Ovary (tissue), 9 donors: ENCODE data around the gene KIF26A. TPM values are rescaled to one million over a fixed set of nuclear protein-coding genes. Genes with fewer than 3 reads are reported as not detected.

Experiments used
- DNase-seq, 5 donors: peaks; one replicate each; pipeline ENCODE4 v3.0.0-alpha.2; 2019 to 2020
- H3K27ac ChIP-seq, 2 donors: fragments of 200-600 bp; one replicate each; pipeline versions ENCODE4 v1.5.1 to v1.8.0; 2019 to 2022
- H3K27me3 ChIP-seq: fragments of 200-600 bp; one replicate; pipeline ENCODE4 v1.8.0; 2022
- H3K36me3 ChIP-seq: fragments of 200-600 bp; sonication (generic); one replicate; pipeline ENCODE4 v1.5.1; 2019
- H3K4me1 ChIP-seq: one replicate; pipeline ENCODE4 v1.8.1; 2013; ENCODE audit warnings: mild to moderate bottlenecking, moderate library complexity; ENCODE audit not compliant: insufficient read depth
- H3K4me3 ChIP-seq: fragments of 200-600 bp; sonication (generic); one replicate; pipeline ENCODE4 v1.5.1; 2017
- H3K9me3 ChIP-seq, 2 donors: fragments of 200-600 bp in 1 of 2; sonication (generic) in 1 of 2; one replicate each; pipeline versions ENCODE4 v1.5.1 to v1.8.1; 2013 to 2019; ENCODE audit warnings: mild to moderate bottlenecking in 1 of 2, moderate library complexity in 1 of 2
- EP300 ChIP-seq: sonication (generic); formaldehyde crosslinking; IDR thresholded peaks from one replicate; pipeline ENCODE4 v1.6.1; 2017; ENCODE audit warnings: antibody characterized with exemption
- POLR2A ChIP-seq: fragments of 450-650 bp; IDR thresholded peaks from one replicate; pipeline ENCODE4 v1.6.1; 2017; ENCODE audit warnings: antibody characterized with exemption, mild to moderate bottlenecking, moderate library complexity
- WGBS, 3 donors: extraction: QIAGEN DNeasy Blood & Tissue Kit in 1 of 3; methylation state at CpG; one replicate each; pipeline versions ENCODE4 v1.1.5 to v1.1.7; 2013 to 2017; 5-methylcytosine and 5-hydroxymethylcytosine counted together
- intact Hi-C, 4 donors: fragments of 100-400 bp; cut with DNase I; formaldehyde crosslinking; loops; one replicate each; pipeline versions ENCODE4 v1.11.0 to v1.15.1; 2022 to 2023
- microRNA counts: library from miRNA; unstranded; fragments of <30 nt; microRNA quantifications from one replicate; lab custom pipeline; 2016
- microRNA-seq, 3 donors: library from miRNA; unstranded; fragments of <30 nt; microRNA quantifications; one replicate each; pipeline versions ENCODE4 to v1.2.0, GENCODE V29; 2019 to 2020
- polyA plus RNA-seq, 2 donors: library from polyadenylated mRNA; stranded (reverse); fragments of 200-250 nt in 1 of 2; fragments of 350-450 nt in 1 of 2; fragmentation: Illumina TruSeq in 1 of 2; extraction: RNeasy Lipid Tissue Mini Kit (QIAGEN cat#74804) in 1 of 2; gene quantifications; one replicate each; pipeline ENCODE4 v1.2.3, GENCODE V29; 2013 to 2014
- small RNA-seq: library from RNA; depleted of rRNA; stranded (forward); fragments of <200 nt; gene quantifications from one replicate; pipeline ENCODE3, GENCODE V24; 2016
- total RNA-seq, 7 donors: library from RNA; depleted of rRNA in 2 of 7; stranded (reverse); fragments of >200 nt in 2 of 7; fragmentation: NEBNext Ultra II Directional in 3 of 7; extraction: Animal tissue kit (Norgen Biotek cat#: 25700) in 3 of 7; gene quantifications; one replicate each; pipeline versions ENCODE4 v1.1.0 to v1.2.4, GENCODE V29; 2016 to 2023
- TF ChIP-seq, protein P1 (sequence below), 3 donors: fragments of 450-650 bp in 2 of 3; fragments of 200-600 bp in 1 of 3; IDR thresholded peaks; one replicate each; pipeline versions ENCODE4 v1.5.1 to v1.8.0; 2016 to 2022; ENCODE audit warnings: antibody characterized with exemption in 3 of 3, mild to moderate bottlenecking in 1 of 3
- donor health status: DM: no; HTN: no; CAD: no; lungs with moderate emphysema.
- donor health status: DM: no; HTN: no; CAD: no.
- donor health status: Bipolar disorder and iron deficiency.
- donor health status: DM: yes; HTN: yes; CAD: no.
- donor health status: DM: no; HTN: no; CAD: no.
- donor health status: DM: yes; HTN: yes; CAD: no.

The KIF26A gene
- total and polyA plus RNA-seq, 9 donors = 0.32 to 16.8 (median 5.8) TPM

DNA sequence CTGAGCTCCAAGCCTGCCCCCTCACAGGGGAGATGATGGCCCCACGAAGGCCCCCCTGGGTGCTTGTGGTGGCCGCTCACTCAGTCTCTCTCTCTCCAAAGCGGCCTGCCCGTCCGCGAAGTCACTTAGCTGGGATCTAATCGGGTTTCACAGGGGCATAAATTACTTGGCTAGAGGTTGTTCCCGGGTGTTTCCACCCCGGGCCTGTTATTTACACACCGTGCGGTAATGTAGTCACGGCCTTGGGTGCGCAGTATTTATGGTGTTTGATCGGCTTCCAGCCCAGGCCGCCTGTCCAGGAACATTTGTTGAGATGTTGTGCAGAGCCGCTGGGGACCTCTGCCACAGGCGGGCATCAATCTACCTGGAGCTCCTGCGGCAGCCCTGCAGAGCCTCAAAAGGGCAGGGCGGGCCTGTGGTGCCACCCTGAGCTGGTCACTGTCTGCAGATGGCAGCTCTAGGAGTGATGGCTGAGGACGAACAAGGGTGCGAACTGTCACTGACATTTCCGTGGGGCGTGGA lies 91.2 kb downstream of the KIF26A start:
- no peak overlapping the region for H3K4me3 ChIP-seq
- no peaks in the 10 kb centered on the region for H3K27me3 ChIP-seq
- 72 to 77% (median 75%) methylated on average over 21 to 23 of the region's 23 CpGs for WGBS, 3 donors
- no peak for TF ChIP-seq EP300
- TF ChIP-seq, protein P1, sequence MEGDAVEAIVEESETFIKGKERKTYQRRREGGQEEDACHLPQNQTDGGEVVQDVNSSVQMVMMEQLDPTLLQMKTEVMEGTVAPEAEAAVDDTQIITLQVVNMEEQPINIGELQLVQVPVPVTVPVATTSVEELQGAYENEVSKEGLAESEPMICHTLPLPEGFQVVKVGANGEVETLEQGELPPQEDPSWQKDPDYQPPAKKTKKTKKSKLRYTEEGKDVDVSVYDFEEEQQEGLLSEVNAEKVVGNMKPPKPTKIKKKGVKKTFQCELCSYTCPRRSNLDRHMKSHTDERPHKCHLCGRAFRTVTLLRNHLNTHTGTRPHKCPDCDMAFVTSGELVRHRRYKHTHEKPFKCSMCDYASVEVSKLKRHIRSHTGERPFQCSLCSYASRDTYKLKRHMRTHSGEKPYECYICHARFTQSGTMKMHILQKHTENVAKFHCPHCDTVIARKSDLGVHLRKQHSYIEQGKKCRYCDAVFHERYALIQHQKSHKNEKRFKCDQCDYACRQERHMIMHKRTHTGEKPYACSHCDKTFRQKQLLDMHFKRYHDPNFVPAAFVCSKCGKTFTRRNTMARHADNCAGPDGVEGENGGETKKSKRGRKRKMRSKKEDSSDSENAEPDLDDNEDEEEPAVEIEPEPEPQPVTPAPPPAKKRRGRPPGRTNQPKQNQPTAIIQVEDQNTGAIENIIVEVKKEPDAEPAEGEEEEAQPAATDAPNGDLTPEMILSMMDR (IDR thresholded peaks at IDR 0.05) = no peak
- no peak for TF ChIP-seq POLR2A
- H3K36me3 ChIP-seq = no peaks in the 10 kb centered on the region
- intact Hi-C loops = loop anchor here in 1 of 4 donors (10.0 kb wide), 1 partner anchor 65 kb away; no protein-coding TSS in a partner anchor
- H3K4me1 ChIP-seq = peaks cover 3% of the 10 kb centered on the region
- no peaks in the 10 kb centered on the region for H3K9me3 ChIP-seq
- H3K27ac ChIP-seq = no peak overlapping the region
- DNase-seq = no peak

DNA sequence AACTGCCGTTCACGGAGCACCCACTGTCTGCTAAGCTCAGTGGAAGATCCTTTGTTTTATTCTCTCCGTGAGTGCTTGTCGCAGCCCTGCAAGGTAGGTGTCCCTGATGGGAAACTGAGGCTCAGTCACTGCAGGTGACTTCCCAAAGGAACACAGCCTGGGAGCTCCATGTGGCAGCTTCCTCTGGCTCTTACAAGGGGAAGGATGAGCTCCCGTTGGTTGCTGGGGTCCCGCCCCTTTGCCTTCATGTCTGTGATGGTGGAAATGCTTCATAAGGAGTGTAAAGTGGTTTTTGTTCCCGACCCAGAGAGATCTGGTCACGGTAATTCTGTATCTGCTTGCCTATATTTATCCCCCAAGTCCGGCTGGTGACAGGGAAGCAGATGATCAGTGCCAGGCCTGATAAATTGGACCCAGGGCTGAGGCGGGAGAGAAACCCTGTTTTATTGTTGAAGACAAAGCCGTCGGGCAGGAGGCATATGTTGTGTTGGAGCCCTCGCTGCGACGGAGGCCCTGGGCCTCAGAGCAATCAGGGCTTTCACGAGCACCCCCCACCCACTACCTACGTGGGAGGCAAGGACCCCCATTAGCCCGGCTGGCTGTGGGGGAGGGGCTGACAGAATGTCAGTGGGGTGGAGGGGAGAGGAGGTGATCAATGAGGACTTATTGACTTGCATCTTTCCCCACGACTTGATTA lies 91.9 kb downstream of the KIF26A start:
- peak in 1 of 5 donors; percentile 6 for DNase-seq

More for the DNA sequence above, 91.9 kb downstream of the KIF26A start:
- Histone ChIP-seq H3K4me3 (no peak overlapping the region), H3K27ac (no peak overlapping the region), H3K36me3 (no peaks in the 10 kb centered on the region), H3K4me1 (no peaks in the 10 kb centered on the region), H3K27me3 (no peaks in the 10 kb centered on the region), H3K9me3 (no peaks in the 10 kb centered on the region)
- WGBS, 3 donors = 71 to 78% (median 71%) methylated on average over 19 of the region's 19 CpGs
- TF ChIP-seq, protein P1 (IDR thresholded peaks at IDR 0.05) = no peak
- TF ChIP-seq POLR2A = no peak
- TF ChIP-seq EP300 = no peak
- intact Hi-C loops = no loop called here

MicroRNAs encoded within 50 kb of the gene (microRNA counts, 767-probe panel; counts per million panel counts)
- microRNA hsa-miR-203 (lab: Ali Mortazavi, UCI) = 530 counts per million, percentile 78 among the panel's probes with 10 or more counts

Small RNA genes lying within 50 kb of the gene (microRNA-seq; reads per million reads assigned to microRNA genes)
- gene MIR203A (0 reads per million in 3 donors), gene MIR203B (0 reads per million in 3 donors)

Small RNA genes lying within 50 kb of the gene (small RNA-seq; reads per million reads assigned to genes)
- 17.5 reads per million, percentile 86 among the genes with 10 or more reads in this experiment for gene MIR203A

Other genes with a start within 250 kb of the KIF26A start
- 1 to 10 TPM in 2 of 7 donors, under 1 TPM in 5; 0.45 to 5.1 (median 0.83) TPM for gene TDRD9, start 210.1 kb upstream of the KIF26A start, total RNA-seq
- gene TDRD9, start 210.1 kb upstream of the KIF26A start, polyA plus RNA-seq = 1 to 10 TPM in 1 of 2 donors, under 1 TPM in 1; 0.23 to 1.1 TPM
- gene RD3L, start 196.1 kb upstream of the KIF26A start, total RNA-seq = not detected
- not detected for gene RD3L, start 196.1 kb upstream of the KIF26A start, polyA plus RNA-seq
- 10 to 100 TPM; 10.5 to 28.8 (median 19.8) TPM for gene ASPG, start 52.9 kb upstream of the KIF26A start, total RNA-seq
- 10 to 100 TPM in 1 of 2 donors, under 1 TPM in 1; 0.45 to 11.0 TPM for gene ASPG, start 52.9 kb upstream of the KIF26A start, polyA plus RNA-seq